ENCODE results near the gene POU3F3.

- TF ChIP-seq, protein P1, sequence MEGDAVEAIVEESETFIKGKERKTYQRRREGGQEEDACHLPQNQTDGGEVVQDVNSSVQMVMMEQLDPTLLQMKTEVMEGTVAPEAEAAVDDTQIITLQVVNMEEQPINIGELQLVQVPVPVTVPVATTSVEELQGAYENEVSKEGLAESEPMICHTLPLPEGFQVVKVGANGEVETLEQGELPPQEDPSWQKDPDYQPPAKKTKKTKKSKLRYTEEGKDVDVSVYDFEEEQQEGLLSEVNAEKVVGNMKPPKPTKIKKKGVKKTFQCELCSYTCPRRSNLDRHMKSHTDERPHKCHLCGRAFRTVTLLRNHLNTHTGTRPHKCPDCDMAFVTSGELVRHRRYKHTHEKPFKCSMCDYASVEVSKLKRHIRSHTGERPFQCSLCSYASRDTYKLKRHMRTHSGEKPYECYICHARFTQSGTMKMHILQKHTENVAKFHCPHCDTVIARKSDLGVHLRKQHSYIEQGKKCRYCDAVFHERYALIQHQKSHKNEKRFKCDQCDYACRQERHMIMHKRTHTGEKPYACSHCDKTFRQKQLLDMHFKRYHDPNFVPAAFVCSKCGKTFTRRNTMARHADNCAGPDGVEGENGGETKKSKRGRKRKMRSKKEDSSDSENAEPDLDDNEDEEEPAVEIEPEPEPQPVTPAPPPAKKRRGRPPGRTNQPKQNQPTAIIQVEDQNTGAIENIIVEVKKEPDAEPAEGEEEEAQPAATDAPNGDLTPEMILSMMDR (IDR thresholded peaks at IDR 0.05) = no peak
- no peak for TF ChIP-seq POLR2A (IDR thresholded peaks at IDR 0.05)
Observed at GRCh38 chr2:104840893-104841585, 12.9 kb upstream of the POU3F3 start.
